ENCODE measurements around the gene BBS2. TPM values are rescaled to one million over a fixed set of nuclear protein-coding genes. Genes with fewer than 3 reads are reported as not detected.

BBS2 gene
- total and polyA plus RNA-seq, 10 donors: 22.9 to 70.3 (median 50.4) TPM

DNA sequence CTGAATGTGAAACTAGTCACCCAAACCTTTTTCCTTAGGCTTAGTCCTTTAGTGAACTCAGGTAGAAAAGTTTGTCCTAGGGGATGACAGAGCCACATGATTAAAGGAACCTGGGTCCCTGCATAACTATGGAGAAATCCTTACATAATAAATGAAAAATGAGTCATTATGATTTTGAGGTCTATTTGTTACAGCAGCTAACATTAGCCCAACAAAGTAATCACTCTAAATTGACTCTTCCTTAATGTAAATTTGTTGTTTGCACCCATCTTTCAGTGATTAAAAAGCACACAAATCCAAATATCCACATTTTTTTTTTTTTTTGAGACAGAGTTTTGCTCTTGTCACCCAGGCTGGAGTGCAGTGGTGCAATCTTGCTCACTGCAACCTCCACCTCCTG, 36.4 kb downstream of the BBS2 start:
- TF ChIP-seq POLR2AphosphoS5 (IDR thresholded peaks at IDR 0.05): no peak
- no peak for TF ChIP-seq POLR2A (IDR thresholded peaks at IDR 0.05)
- TF ChIP-seq CTCF (IDR thresholded peaks at IDR 0.05 in 8 of 11, conservative IDR thresholded peaks at IDR 0.05 in 3 of 11): no peak
- peaks cover 0 to 84% (median 36%) of the 10 kb centered on the region in 6 donors for H3K36me3 ChIP-seq
- no peaks in the 10 kb centered on the region for H3K9me3 ChIP-seq
- no peaks in the 10 kb centered on the region for H3K27me3 ChIP-seq (replicated peaks in 1 of 7)
- DNase-seq: no peak
- H3K27ac ChIP-seq: no peak overlapping the region
- intact Hi-C loops (cut with DNase I; ENCODE audit: low total_unique reads): no loop called here
- H3K4me1 ChIP-seq: no peaks in the 10 kb centered on the region
- no peak overlapping the region for H3K4me3 ChIP-seq

- intact Hi-C loops (cut with DNase I; ENCODE audit: low total_unique reads): no loop called here
- Histone ChIP-seq H3K27me3 (replicated peaks in 1 of 7) (no peaks in the 10 kb centered on the region), H3K4me3 (no peak overlapping the region), H3K4me1 (no peaks in the 10 kb centered on the region), H3K9me3 (no peaks in the 10 kb centered on the region), H3K27ac (no peak overlapping the region), H3K36me3 (peaks cover 0 to 90% (median 40%) of the 10 kb centered on the region in 6 donors)
- no peak for DNase-seq
- TF ChIP-seq CTCF (IDR thresholded peaks at IDR 0.05 in 8 of 11, conservative IDR thresholded peaks at IDR 0.05 in 3 of 11): no peak
- no peak for TF ChIP-seq POLR2A (IDR thresholded peaks at IDR 0.05)
- no peak for TF ChIP-seq POLR2AphosphoS5 (IDR thresholded peaks at IDR 0.05)
- 88 to 97% (median 92%) methylated on average over 5 of the region's 5 CpGs for WGBS, 5 donors
Measured at GRCh38 chr16:56482683-56483236, 37.1 kb downstream of the BBS2 start.

- H3K27ac ChIP-seq: no peak overlapping the region
- no peaks in the 10 kb centered on the region for H3K9me3 ChIP-seq
- 93 to 100% (median 96%) methylated on average over 2 of the region's 2 CpGs for WGBS, 5 donors
- intact Hi-C loops (cut with DNase I; ENCODE audit: low total_unique reads): no loop called here
- H3K27me3 ChIP-seq (replicated peaks in 1 of 7): no peaks in the 10 kb centered on the region
- H3K4me1 ChIP-seq: no peaks in the 10 kb centered on the region
- H3K4me3 ChIP-seq: no peak overlapping the region
- peaks cover 0 to 98% (median 49%) of the 10 kb centered on the region in 6 donors for H3K36me3 ChIP-seq
- no peak for TF ChIP-seq POLR2AphosphoS5 (IDR thresholded peaks at IDR 0.05)
- no peak for TF ChIP-seq POLR2A (IDR thresholded peaks at IDR 0.05)
- no peak for TF ChIP-seq CTCF (IDR thresholded peaks at IDR 0.05 in 8 of 11, conservative IDR thresholded peaks at IDR 0.05 in 3 of 11)
- DNase-seq: no peak
Measured at GRCh38 chr16:56481468-56482122, 38.2 kb downstream of the BBS2 start.

- WGBS, 5 donors: 86 to 90% (median 87%) methylated on average over 7 of the region's 7 CpGs
- Histone ChIP-seq H3K27ac (no peak overlapping the region), H3K36me3 (peaks cover 0 to 98% (median 53%) of the 10 kb centered on the region in 6 donors), H3K9me3 (no peaks in the 10 kb centered on the region), H3K4me1 (no peaks in the 10 kb centered on the region), H3K27me3 (replicated peaks in 1 of 7) (no peaks in the 10 kb centered on the region), H3K4me3 (no peak overlapping the region)
- DNase-seq: no peak
- intact Hi-C loops (cut with DNase I; ENCODE audit: low total_unique reads): no loop called here
- no peak for TF ChIP-seq POLR2AphosphoS5 (IDR thresholded peaks at IDR 0.05)
- TF ChIP-seq CTCF (IDR thresholded peaks at IDR 0.05 in 8 of 11, conservative IDR thresholded peaks at IDR 0.05 in 3 of 11): no peak
- no peak for TF ChIP-seq POLR2A (IDR thresholded peaks at IDR 0.05)
Measured at GRCh38 chr16:56480776-56481467, 38.9 kb downstream of the BBS2 start.
